GM12878 (cell line): ENCODE measurements around the gene SLC13A4. TPM values are rescaled to one million over a fixed set of nuclear protein-coding genes. Genes with fewer than 3 reads are reported as not detected.

Source experiments
- ATAC-seq: fragments of 200-7000 bp; cut with Tn5 transposase; 3 replicates; pipeline ENCODE4 v1.9.1; 2020; ENCODE audit warnings: mild to moderate bottlenecking, moderate library complexity
- BruUV-seq: library from RNA; stranded (reverse); fragments of 400-500 nt; replicated peaks from 2 replicates; lab custom pipeline; 2021; lab: Mats Ljungman, UMichigan
- CTCF ChIA-PET: fragments of 300-600 bp; sonication (Branson Sonifier 250); formaldehyde crosslinking; extraction: SDS; loops from one replicate; lab custom pipeline; 2021; ENCODE audit warnings: inconsistent platforms; lab: Yijun Ruan, JAX
- POLR2A ChIA-PET: fragments of 350-600 bp; formaldehyde crosslinking; extraction: SDS; loops from one replicate; lab custom pipeline; 2021; ENCODE audit warnings: inconsistent platforms; lab: Charles Lee
- RAD21 ChIA-PET: fragments of 300-600 bp; sonication (Branson Sonifier 250); formaldehyde crosslinking; loops from one replicate; lab custom pipeline; 2023; ENCODE audit warnings: antibody characterized with exemption; ENCODE audit not compliant: unreplicated experiment; lab: Charles Lee
- SMC1A ChIA-PET: fragments of 300-600 bp; sonication (Branson Sonifier 250); formaldehyde crosslinking; loops from one replicate; lab custom pipeline; 2023; ENCODE audit not compliant: unreplicated experiment, uncharacterized antibody; lab: Charles Lee
- DNase-seq: peaks from one replicate; pipeline ENCODE4 v3.0.0-alpha.2; 2011; ENCODE audit warnings: low read depth, low spot score
- FAIRE-seq: peaks from 3 replicates; lab custom pipeline; 2011; peaks lifted over from hg19 to GRCh38; lab: Jason Lieb, UNC
- H2AFZ ChIP-seq: 2 replicates; pipeline ENCODE4 v1.6.0; 2011; ENCODE audit warnings: low read depth, low read length, control low read depth; ENCODE audit not compliant: control insufficient read depth
- H3K27ac ChIP-seq: 2 replicates; pipeline ENCODE4 v1.5.1; 2011; ENCODE audit warnings: control low read depth; ENCODE audit not compliant: control insufficient read depth, insufficient read depth
- H3K27me3 ChIP-seq, 2 experiments: replicated peaks in 1 of 2; 2 replicates each; pipeline versions ENCODE4 v1.6.0 to v1.6.1; 2011; ENCODE audit warnings: low read length in 1 of 2; ENCODE audit not compliant: control insufficient read depth in 2 of 2, insufficient read depth in 2 of 2
- H3K36me3 ChIP-seq, 2 experiments: 2 replicates each; pipeline ENCODE4 v1.5.1; 2011; ENCODE audit warnings: low read length in 1 of 2; ENCODE audit not compliant: control insufficient read depth in 2 of 2, insufficient read depth in 2 of 2
- H3K4me1 ChIP-seq: 2 replicates; pipeline ENCODE4 v1.6.1; 2011; ENCODE audit warnings: mild to moderate bottlenecking, low read length, moderate library complexity, mixed read lengths; ENCODE audit not compliant: control insufficient read depth, insufficient read depth
- H3K4me2 ChIP-seq: 2 replicates; pipeline ENCODE4 v1.6.0; 2011; ENCODE audit warnings: control low read depth; ENCODE audit not compliant: control insufficient read depth, insufficient read depth
- H3K4me3 ChIP-seq: fragments of 200-600 bp; sonication (generic); 2 replicates; pipeline ENCODE4 v1.5.1; 2016
- H3K79me2 ChIP-seq: 2 replicates; pipeline ENCODE4 v1.6.0; 2011; ENCODE audit warnings: low read length; ENCODE audit not compliant: control insufficient read depth, insufficient read depth
- H3K9ac ChIP-seq: 2 replicates; pipeline ENCODE4 v1.8.0; 2011; ENCODE audit warnings: low read length, control low read depth, mixed read lengths; ENCODE audit not compliant: control insufficient read depth, insufficient read depth
- H3K9me3 ChIP-seq: replicated peaks from 3 replicates; pipeline ENCODE4 v1.5.1; 2011; ENCODE audit warnings: mild to moderate bottlenecking, low read length; ENCODE audit not compliant: control insufficient read depth, insufficient read depth
- H4K20me1 ChIP-seq: 2 replicates; pipeline ENCODE4 v1.6.0; 2011; ENCODE audit not compliant: control insufficient read depth, insufficient read depth
- BMI1 ChIP-seq: fragments of 450-650 bp; IDR thresholded peaks from 2 replicates; pipeline ENCODE4 v1.6.1; 2016; ENCODE audit warnings: mild to moderate bottlenecking, moderate library complexity, borderline replicate concordance
- EP300 ChIP-seq, 2 experiments: fragments of 150-350 bp in 1 of 2; IDR thresholded peaks; 2 replicates each; pipeline ENCODE4 v1.6.1; 2011 to 2012; ENCODE audit warnings: low read depth in 2 of 2, low read length in 2 of 2, borderline replicate concordance in 1 of 2, improper control_type of control experiment in 1 of 2, inconsistent platforms in 1 of 2; ENCODE audit not compliant: control insufficient read depth in 1 of 2
- IRF5 ChIP-seq: fragments of 450-650 bp; IDR thresholded peaks from 2 replicates; pipeline ENCODE4 v1.6.1; 2017; ENCODE audit warnings: borderline replicate concordance
- POU2F2 ChIP-seq: IDR thresholded peaks from 3 replicates; pipeline ENCODE4 v1.6.1; 2011; ENCODE audit warnings: low read depth, mild to moderate bottlenecking, low read length, borderline replicate concordance
- RBBP5 ChIP-seq: fragments of 200-600 bp; sonication (generic); conservative IDR thresholded peaks from 2 replicates; pipeline ENCODE4 v1.6.1; 2016
- YBX1 ChIP-seq: fragments of 450-650 bp; IDR thresholded peaks from 2 replicates; pipeline ENCODE4 v1.6.1; 2016; ENCODE audit warnings: antibody characterized with exemption
- ZNF384 ChIP-seq: IDR thresholded peaks from 2 replicates; pipeline ENCODE4 v1.6.1; 2012; ENCODE audit warnings: low read depth, mild to moderate bottlenecking, low read length, improper control_type of control experiment, borderline replicate concordance
- WGBS: methylation state at CpG from one replicate; pipeline ENCODE4 v1.1.6; 2016; ENCODE audit warnings: low lambda C conversion rate; ENCODE audit not compliant: insufficient replicate concordance, insufficient coverage; ENCODE audit errors: missing lambda C conversion rate; 5-methylcytosine and 5-hydroxymethylcytosine counted together
- in situ Hi-C: fragments of 300-500 bp; cut with MboI; formaldehyde crosslinking; loops from 9 replicates; pipeline ENCODE4 v1.14.3; 2018; ENCODE audit warnings: mixed read lengths
- intact Hi-C: fragments of 100-400 bp; cut with micrococcal nuclease; formaldehyde crosslinking; loops from one replicate; pipeline ENCODE4 v1.14.2; 2022; ENCODE audit not compliant: unreplicated experiment
- polyA plus RNA-seq, 11 experiments: library from polyadenylated mRNA; depleted of rRNA in 4 of 11; unstranded in 6 of 11; stranded (reverse) in 5 of 11; fragments of >200 nt; fragmentation: Nextera tagmentation in 4 of 11; fragmentation: Illumina TruSeq in 1 of 11; extraction: Ambion mirVana in 4 of 11; extraction: Trizol in 1 of 11; gene quantifications; 1 replicate in 1 of 11; 2 replicates in 10 of 11; pipeline versions ENCODE4 v1.2.1 to v1.2.3, GENCODE V29; 2011 to 2016; ENCODE audit warnings: inconsistent platforms in 2 of 11, missing spikeins in 2 of 11, low read depth in 1 of 11
- total RNA-seq, 4 experiments: library from RNA; depleted of rRNA in 3 of 4; stranded (reverse); fragments of >200 nt in 3 of 4; fragmentation: Illumina TruSeq in 1 of 4; extraction: Trizol in 1 of 4; gene quantifications; 2 replicates each; pipeline versions ENCODE4 v1.2.1 to v1.2.3, GENCODE V29; 2013 to 2021

Gene SLC13A4
- total and polyA plus RNA-seq, 10 of the 15 experiments (the other 5 are each of a cell fraction or from before 2014, with no cell fraction given) = 0.14 to 0.23 (median 0.20) TPM; not detected in 7

GRCh38 chr7:135644729-135645128 is 83.3 kb downstream of the SLC13A4 start:
- CTCF ChIA-PET = interaction anchor here (0.7 to 7.5 kb wide), 42 partner anchors 8 to 370 kb away, joined by 3 to 123 read pairs (median 4); partner anchors contain the start of genes CNOT4 and STMP1
- no peak overlapping the region for H3K4me2 ChIP-seq
- H3K79me2 ChIP-seq = no peaks in the 10 kb centered on the region
- H3K9me3 ChIP-seq = no peaks in the 10 kb centered on the region
- RAD21 ChIA-PET = interaction anchor here (0.7 to 2.9 kb wide), 9 partner anchors 17 to 471 kb away, joined by 3 to 24 read pairs (median 5); no protein-coding TSS in a partner anchor
- in situ Hi-C loops (loop anchor here (5.0 kb wide), 1 partner anchor 372 kb away; no protein-coding TSS in a partner anchor), intact Hi-C loops (loop anchor here (1.0 to 10.0 kb wide), 3 partner anchors 134 to 363 kb away; partner anchors contain the start of gene CNOT4)
- no peaks in the 10 kb centered on the region for H4K20me1 ChIP-seq
- SMC1A ChIA-PET = interaction anchor here (0.8 to 4.1 kb wide), 24 partner anchors 9 to 370 kb away, joined by 3 to 33 read pairs (median 5); no protein-coding TSS in a partner anchor
- no peak for ATAC-seq
- H3K27ac ChIP-seq = no peak overlapping the region
- no peak overlapping the region for H2AFZ ChIP-seq
- peaks cover 7 to 45% of the 10 kb centered on the region in 2 experiments for H3K36me3 ChIP-seq
- H3K4me1 ChIP-seq = no peaks in the 10 kb centered on the region
- H3K4me3 ChIP-seq = no peak overlapping the region
- H3K27me3 ChIP-seq = no peaks in the 10 kb centered on the region
- H3K9ac ChIP-seq = no peak overlapping the region
- BruUV-seq = no TSS peak
- no peak for DNase-seq
- WGBS = 95% methylated on average over 3 of the region's 3 CpGs
- TF ChIP-seq ZNF384 (no peak), POU2F2 (no peak), YBX1 (no peak), RBBP5 (no peak), EP300 (IDR thresholded peaks at IDR 0.05; ENCODE audit: borderline replicate concordance in 1 of 2, control insufficient read depth in 1 of 2, low read depth in 2 of 2, low read length in 2 of 2) (no peak), BMI1 (no peak), IRF5 (no peak)
- POLR2A ChIA-PET = interaction anchor here (1.0 kb wide), 1 partner anchor 86 kb away, joined by 3 read pairs; no protein-coding TSS in a partner anchor
- FAIRE-seq = no peak
